COLO668 (cell line): Measurements from ENCODE around the gene PRR30.

Experiments
- DNase-seq: peaks from one replicate; lab custom pipeline; 2025; ENCODE audit not compliant: unreplicated experiment; lab: John Stamatoyannopoulos, UW

The PRR30 gene

GRCh38 chr2:27099334-27099955 lies 39.8 kb downstream of the PRR30 start:
- no peak for DNase-seq

DNA sequence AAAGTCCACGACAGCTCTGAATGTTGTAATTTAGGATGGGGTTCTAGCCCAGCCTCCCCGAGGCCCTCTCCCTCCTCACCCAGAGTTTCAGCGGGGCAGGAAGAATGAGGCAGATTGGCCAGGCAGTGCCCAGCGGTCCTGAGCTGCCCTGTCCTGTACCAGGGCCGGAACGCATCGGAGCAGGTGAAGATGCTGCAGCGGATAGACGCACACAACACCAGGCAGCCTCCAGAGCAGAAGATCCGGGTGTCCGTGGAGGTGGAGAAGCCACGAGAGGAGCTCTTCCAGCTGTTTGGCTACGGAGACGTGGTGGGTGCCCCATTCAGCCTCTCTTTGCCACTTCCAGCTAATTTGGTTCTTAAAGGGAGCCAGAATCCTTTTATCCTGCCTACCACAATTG lies 41.9 kb downstream of the PRR30 start:
- no peak for DNase-seq

DNA sequence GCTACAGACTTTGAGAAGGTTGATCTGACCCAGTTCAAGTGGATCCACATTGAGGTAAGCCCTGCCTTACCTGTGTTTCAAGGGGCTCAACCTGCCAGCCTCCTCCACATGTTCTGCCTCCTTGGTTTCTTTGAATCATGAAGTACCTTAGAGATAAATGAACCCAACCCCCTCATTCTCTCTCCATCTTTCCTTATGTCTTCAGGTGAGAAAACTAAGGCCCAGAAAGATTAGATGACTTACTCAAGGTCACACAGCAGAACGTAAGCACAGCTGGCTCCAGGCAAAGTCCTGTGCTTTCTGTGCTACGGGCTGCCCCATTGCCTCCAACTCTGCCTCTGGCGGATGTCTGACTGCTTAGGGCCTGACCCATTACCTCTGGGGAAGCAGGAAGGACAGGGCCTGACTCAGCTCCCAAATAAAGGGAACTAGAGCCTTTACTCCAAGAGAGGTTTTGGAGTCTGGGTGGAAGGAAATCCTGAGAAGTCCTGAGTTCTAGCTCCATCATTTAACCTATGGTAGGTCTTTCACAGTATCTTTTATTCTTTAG lies 42.4 kb downstream of the PRR30 start:
- DNase-seq: no peak

DNA sequence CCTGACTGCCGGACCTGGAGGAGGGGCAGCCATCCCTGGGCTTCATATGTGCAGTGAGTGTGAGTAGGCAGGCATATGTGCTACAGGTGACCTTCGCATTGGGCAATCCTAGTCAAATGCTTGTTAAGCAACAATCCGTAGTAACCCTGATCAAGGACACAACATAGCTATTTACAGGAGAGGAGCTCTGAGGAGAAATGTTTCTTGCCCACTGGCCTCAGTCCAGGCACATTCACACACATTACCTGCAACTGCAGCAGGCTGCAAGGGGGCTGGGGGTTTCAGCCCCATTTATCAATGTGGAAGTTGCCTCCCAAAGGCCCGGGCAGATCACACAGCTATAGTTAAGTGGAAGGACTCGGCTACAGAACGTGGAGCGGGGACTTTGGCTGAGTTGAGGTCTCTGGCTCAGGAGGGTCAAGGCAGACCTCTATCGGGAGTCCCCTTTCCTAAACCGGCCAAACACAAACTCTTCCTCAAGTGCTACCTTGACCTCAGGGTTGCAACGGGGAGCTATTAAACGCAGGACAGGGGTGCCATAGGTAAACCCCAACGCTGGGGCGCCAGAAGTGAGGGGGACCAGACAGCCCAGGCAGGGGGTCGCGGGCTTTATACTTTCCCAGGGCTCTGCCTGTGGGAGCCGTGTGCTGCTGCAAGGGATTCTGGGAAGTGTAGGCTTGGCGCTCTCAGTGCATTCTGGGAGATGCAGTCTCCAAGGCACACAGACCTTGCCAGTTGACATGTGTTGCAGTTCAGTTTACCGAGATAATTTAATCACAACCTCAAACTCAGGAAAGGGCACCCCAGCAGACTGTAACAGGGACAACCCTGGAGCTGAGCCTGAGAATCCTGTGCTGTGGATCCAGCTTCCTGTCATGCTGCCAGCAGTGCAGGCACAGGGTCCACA lies 43.2 kb downstream of the PRR30 start:
- DNase-seq: peak; percentile 23

GRCh38 chr2:27095427-27095744 lies 43.8 kb downstream of the PRR30 start:
- no peak for DNase-seq

- DNase-seq: no peak
These were observed 44.7 kb downstream of the PRR30 start for GRCh38 chr2:27094353-27094984.

DNA sequence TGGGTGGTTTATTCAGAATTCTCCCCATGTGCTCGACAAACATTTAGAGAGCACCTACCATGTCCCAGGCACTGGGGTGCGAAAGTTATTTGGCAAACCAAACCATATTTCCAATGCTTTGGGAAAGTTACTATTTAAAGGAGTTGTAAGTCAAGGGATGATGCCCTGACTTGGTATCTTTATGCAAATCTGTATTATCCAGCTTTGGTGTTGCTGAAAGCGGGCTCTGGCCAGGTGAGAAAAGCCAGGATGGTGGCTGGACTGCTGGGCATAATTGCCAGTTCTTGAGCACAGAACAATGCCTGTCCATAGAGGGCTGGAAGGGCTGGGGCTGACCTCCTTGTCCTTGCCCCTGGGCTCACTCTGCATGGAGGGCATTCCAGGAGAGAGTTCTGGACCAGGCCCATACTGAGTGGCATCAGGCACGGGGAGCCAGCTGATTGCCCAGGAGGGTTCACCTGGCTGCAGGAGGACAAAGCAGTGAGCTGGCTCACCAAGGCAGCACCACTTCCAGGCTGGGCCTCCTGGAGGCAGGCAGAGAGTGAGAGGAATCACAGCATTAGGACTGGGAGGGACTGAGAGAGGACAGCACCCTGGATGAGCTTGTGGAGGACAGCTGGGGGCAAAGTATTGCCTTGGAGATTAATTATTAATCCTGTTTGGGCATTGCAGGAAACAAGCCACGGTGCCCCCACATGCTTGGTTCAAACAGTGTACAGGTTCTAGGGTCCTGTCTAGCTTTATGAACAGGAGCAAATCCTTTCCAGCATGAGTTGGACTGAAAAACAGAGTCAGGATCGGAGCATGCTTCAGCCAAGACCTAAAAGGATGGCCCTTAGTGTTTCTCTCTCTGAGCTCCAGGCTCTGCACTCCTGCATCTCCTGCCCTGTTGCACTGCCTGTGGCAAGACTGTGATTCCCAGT lies 45.5 kb downstream of the PRR30 start:
- no peak for DNase-seq

- DNase-seq: no peak
These were observed 46.3 kb downstream of the PRR30 start for GRCh38 chr2:27092696-27093429.

DNA sequence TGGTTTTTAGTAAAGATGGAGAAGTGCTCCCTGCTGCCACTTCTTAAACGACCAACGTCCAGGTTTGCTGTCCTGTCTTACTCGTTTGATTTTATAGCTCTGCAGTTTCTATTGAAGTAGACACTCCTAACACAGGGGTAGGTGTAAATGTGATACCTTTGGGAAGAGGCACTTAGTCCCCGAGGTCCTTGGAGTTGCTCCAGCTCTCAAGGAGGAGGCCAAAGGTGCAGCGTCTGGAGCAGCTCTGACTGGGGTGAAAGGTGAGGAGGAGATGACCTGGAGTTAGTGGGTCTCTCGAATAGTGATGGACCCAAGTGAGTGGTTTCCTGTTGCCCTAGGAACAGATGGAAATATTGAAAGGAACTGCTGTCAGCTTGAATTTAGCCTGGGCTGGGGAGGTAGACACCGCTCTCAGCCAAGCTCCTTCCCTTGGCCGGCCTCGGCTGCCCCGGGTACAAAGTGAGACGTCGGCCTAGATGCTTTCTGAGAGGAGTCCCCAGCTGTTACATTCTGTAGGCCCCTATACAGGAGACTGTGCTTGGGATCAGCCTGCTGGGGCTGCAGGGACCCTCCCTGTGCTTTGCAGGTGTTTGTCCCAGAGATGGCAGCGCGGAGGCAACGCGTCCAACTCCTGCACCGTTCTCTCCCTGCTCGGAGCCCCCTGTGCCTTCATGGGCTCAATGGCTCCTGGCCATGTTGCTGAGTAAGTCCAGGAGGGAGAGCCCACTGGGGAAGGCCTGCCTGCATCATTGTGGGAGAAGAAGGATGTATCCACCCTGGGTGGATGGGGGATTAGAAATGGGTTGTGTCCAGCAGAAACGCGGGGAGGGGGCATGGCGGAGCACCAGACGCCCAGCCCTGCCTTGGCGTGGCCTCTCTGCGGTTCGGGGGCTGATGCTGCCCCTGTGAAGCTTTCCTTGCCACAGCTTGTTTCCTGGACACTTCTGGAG lies 47.2 kb downstream of the PRR30 start:
- no peak for DNase-seq

DNA sequence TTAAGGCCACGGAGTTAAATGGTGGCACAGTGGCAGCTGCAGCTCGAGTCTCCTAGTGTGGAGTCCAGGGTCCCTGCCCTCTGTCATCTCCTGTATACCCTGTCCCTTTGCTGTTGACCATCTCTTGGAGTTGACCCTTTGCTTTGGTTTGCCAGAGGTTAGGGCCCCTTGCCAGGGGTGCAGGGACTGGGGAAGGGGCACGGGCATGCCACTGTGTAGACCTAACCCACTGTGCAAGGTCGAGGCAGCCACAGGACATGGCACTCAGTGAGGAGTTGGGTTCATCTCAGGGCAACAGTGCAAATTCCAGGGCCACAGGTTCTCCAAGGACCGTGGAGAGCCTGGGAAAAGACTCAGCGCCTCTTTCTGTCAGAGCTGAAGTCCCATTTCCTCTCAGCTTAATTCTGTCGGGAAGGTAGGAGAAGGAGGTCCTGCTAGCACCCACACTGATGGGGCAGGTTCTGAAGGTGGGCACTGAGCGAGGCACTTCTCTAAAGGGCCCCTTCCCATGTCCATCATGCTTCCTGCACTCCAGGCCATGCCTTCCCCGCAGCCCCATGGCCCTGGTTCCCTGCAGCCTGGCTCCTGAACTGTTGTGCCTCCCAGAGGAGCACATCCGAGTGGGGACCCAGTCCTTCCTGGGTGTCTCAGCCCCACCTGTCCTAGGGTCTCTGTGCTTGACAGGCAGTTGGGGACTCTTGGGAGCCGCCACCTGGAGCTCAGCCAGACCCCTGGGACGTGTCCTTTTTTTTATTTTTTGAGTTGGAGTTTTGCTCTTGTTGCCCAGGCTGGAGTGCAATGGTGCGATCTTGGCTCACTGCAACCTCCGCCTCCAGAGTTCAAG lies 49.9 kb downstream of the PRR30 start:
- DNase-seq: no peak

- DNase-seq: no peak
These were observed 50.6 kb downstream of the PRR30 start for GRCh38 chr2:27088634-27089033.

- no peak for DNase-seq
These were observed 51.3 kb downstream of the PRR30 start for GRCh38 chr2:27087823-27088410.
